Heart left ventricle (tissue), 13 donors: Measurements from ENCODE around the gene ETV6.

ENCODE experiments used
- CTCF ChIP-seq, 12 donors: fragments of 200-600 bp; sonication (generic) in 4 of 12; IDR thresholded peaks; one replicate each; pipeline versions ENCODE4 v1.5.0 to v1.8.0; 2018 to 2022; ENCODE audit warnings: antibody characterized with exemption in 12 of 12, mild to moderate bottlenecking in 5 of 12
- POLR2A ChIP-seq, 2 donors: fragments of 450-650 bp; IDR thresholded peaks; one replicate each; pipeline ENCODE4 v1.6.1; 2017; ENCODE audit warnings: antibody characterized with exemption in 2 of 2, mild to moderate bottlenecking in 2 of 2, moderate library complexity in 2 of 2
- donor health status: ischemic (EF 13 %, LVEDD 7.1; RV severe dilation, severe dysfunction).
- donor health status: DM: no; HTN: yes; CAD: no.
- donor health status: DM: no; HTN: no; CAD: no.
- donor health status: ischemic (EF 25% LVEDD 6.9; RV normal size, moderate dysfunction).
- donor health status: ischemic (EF 25% LVEDD 5.7; RV mildly dilated, moderate dysfunction).
- donor health status: ischemic (EF 35%, LVEDD 5.7; RV mildly dilated, moderate dysfunction).
- donor health status: nonischemic (EF 11% LVEDD 7.7; RV severe dilation, severe dysfunction).
- donor health status: DM: yes; HTN: yes; CAD: no.
- donor health status: PGD.
- donor health status: ischemic (EF 29% LVEDD 5.4; RV normal size, mild dysfunction).
- donor health status: nonischemic (EF 23%, LVEDD 6.1; RV moderate dilation, normal function).

- TF ChIP-seq CTCF (IDR thresholded peaks at IDR 0.05) (no peak), POLR2A (IDR thresholded peaks at IDR 0.05) (no peak)
Measured at GRCh38 chr12:11768233-11768965, 118.9 kb downstream of the ETV6 start.
